HG03135 (cell line): ENCODE data around the gene DSG1.
A peak's percentile ranks its signal among the peaks of the same experiment; 100 is the strongest.
"Not testable (repeated sequence)": the region's sequence is repeated elsewhere in the genome, so short reads cannot be mapped to it uniquely, and the experiment has no call there.

Experiments used
- ATAC-seq: cut with Tn5 transposase; IDR thresholded peaks from one replicate; pipeline ENCODE4 v1.9.1; 2021; ENCODE audit warnings: mild to moderate bottlenecking, moderate library complexity; ENCODE audit not compliant: unreplicated experiment

DSG1 gene

DNA sequence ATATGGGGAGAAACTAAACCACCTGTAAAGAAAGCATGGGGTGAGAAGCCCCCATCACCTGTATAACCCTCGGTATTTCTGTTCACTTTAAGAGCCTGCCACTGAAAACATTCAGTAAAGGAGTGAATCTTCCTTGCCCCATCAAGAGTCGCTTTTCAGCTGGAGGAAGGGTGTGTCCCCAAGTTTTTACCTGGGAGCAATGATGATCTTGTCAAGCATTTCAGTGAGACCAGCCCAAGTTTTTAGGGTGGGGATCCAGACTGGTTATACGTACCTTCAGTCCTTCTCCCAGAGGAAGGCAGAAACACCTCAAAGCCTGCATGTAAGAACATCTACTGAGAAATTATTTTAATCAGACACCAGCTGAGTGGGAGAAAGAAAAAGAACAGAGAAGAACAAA, at the start of gene DSG1:
TSS of gene DSG1 (plus strand) at position 301 of the 400 bp plus-strand sequence. CDS start 141 bp downstream, outside the sequence.
- ATAC-seq, result no peak

DNA sequence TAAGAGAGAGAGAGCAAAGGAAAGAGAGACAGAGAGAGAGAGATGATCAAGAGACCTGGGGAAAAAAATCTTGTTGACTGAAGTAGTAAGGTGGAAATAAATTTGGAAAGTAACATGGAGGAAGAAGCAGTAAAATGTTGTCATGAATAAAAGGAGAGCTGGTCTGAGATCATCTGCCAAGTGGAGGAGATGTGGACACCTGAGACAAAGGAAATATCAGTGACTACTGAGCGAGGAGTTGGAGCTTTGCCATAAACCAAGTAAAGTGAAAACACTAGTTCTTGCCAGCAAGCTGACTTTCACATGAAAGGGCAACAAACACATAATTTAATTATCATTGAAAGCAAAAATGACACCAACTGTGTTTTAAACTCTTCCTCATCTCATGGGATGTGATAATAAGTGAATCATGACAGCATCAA, 49.0 kb upstream of the DSG1 start:
- ATAC-seq, result peak; percentile 44

DNA sequence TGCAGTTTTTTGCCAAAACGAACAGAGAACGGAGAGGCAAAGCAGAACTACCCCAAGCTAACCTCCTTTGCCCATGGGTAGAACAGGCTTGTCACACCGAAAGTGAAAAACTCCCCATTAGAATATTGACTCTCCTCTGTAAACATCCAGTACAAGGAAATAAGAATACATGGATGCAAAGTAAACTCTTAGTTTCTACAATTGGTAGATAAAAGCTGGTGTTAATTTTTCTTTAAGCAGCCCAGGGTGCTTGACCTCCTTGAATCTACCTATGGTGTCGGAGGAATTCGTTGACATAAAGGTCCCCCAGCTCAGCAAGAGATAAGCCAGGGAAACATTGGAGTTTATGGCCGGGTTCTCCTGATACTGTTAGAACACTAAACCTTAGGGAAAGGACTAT, 48.4 kb upstream of the DSG1 start:
- no peak for ATAC-seq

DNA sequence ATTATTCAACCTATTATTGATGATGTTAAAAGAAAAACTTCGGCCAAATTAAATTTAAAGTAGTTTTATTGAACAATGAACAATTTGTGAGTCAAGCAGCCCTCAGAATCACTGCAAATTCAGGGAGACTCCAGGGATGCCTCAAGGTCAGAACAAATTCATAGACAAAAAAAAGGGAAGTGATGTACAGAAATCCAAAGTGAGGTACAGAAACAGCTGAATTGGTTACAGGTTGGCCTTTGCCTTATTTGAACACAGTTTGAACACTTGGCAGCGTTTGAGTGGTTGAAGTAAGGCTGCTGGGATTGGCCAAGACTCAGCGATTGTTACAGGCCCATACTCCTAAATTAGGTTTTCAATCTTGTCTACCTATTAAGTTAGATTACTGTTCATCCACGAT, 47.4 kb upstream of the DSG1 start:
- ATAC-seq, result no peak

DNA sequence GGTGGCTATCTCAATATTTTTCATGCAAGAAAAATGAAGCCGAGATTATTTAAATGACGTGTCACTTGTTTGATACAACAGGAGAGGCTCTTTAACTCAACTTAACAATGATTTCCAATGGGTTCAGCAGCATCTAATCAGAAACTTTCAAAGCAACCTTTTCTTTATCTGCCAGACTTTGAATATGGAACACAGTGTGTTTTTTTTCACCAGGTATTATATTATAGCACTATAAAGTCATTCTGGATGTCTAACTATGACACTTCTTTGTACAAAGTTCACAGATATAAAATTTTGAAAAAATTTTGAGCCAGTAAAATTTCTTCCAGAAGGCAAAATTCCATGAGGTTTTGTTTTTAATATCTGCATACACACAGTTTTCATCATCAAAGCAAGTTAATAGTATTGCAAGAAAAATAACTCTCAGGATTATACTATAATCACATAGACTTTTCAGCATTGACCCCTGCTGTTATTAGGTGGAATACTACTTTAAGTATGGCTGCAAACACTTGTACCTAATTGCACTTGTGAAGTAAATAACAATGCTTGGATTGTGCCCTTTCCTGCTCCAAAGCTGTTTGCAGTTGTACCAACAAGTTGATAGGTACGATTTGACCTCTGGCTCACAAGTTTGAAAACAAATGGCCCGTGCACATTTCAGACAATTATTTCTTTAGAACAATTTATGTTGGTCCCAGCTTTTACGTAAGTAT, 44.0 kb upstream of the DSG1 start:
- no peak for ATAC-seq

DNA sequence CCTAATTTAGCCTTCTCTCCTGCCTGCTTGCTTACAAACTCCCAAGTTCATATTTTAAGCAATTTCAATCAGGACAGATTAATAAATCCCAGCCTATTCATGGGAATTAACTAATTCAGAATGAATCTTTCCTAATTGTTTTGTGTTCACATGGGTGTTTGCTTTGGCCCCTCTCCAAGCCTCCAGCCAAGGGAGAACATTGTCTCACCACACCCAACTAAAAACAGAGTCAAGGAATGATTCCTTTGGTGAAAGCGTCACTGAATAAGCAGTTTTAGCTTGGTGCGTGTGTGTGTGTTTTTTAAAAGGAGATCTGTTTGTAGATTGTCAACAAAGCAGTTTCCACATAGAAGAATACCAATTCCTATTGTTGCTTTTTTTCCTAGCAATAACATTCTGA, 43.0 kb upstream of the DSG1 start:
- ATAC-seq, result no peak

DNA sequence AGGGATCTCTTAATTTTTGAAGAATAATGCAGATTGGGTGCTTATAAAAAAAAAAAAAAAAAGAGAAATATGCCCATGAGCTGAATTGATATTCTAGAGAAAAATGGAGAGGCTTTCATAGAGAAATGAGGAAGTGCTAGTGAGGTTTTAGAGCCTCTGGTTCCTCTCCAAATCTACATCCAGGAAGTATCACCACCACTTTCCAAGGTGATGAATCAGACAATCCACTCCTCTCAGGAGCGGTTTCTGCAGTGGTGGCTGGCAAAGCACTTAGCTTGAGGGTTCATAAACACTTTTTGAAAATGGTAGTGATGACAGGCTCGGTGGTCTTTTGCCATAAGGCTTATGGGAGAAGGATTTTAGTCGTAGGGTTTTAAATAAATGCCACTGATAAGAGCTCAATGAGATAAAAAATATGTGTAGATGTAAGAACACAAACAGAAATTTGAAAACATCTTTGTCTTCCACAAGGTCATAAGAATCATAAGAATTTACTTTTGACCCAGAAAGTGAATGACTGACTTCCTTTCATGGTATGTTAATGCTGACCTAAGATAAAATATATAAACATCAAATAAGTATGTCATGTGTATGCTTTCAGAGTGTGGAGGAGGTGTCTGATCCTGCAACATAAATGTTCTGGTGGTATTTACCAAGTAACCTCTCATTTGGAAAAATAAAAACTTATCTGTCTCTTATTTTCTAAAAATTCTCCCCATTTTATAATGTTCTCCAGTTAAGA, 42.1 kb upstream of the DSG1 start:
- no peak for ATAC-seq

DNA sequence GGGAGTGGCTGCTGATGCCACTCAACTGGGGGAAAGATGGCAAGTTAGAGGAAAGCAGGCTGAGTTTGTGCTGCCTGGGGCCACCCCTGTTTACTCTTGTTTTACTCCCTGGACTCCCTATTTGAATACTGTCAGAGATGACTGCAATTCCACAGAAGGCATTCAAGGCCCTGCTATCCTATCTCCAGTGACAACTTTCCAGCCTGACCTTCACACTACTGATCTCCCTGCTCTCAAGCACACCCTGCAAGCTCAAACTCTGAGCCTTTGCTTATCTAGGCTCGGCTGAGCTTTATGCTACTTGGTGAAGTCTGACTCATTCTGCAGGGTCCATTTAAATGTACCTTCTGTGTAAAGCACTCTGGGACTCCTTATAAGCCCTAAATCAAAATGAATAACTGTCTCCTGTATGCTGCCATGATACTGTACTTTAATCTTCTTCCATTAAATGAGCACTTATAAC, 39.3 kb upstream of the DSG1 start:
- ATAC-seq, result no peak

DNA sequence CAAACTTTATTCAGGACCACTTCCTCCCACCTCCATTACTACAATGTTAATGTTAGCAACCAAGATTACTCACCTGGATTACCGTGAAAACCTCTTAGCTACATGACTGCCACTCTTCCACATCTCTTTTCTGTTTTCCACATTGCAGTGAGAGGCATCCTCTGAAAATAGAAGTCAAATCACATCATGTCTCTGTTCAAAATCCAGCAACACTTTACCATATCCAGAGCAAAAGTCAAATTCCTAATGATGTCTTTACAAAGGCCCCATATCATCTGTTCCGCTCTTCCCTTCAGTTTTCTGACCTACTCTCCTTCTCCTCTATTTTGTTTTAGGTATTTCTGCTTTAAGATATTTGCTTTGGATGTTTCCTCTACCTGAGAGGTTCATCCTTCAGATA, 37.5 kb upstream of the DSG1 start:
- no peak for ATAC-seq

DNA sequence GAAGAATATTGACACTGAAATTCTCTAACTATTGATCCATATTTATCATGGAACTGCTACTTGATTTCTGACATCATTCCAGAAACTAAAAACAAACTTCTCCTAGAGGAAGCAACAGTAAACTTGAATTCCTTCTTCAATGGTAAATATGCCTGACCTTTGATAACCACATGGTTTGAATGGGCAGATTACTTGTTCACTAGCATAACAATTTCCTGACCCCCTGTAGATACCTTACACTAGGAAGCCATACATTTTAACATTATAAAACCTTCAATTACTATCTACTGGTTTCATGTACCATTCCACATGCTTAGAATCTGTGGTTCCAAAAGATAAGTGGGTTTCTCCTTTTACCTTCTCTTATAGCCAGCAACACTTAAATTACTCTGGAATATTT, 36.5 kb upstream of the DSG1 start:
- no peak for ATAC-seq

DNA sequence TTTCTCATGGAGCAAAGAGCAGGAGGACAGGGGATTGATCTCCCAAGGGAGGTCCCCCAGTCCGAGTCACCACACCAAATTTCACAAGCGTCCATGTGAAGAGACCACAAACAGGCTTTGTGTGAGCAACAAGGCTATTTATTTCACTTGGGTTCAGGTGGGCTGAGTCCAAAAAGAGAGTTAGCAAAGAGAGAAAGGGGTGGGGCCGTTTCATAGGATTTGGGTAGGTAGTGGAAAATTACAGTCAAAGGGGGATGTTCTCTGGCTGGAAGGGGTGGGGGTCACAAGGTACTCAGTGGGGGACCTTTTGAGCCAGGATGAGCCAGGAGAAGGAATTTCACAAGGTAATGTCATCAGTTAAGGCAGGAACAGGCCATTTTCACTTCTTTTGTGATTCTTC, 28.5 kb upstream of the DSG1 start:
- not testable (repeated sequence) for ATAC-seq

DNA sequence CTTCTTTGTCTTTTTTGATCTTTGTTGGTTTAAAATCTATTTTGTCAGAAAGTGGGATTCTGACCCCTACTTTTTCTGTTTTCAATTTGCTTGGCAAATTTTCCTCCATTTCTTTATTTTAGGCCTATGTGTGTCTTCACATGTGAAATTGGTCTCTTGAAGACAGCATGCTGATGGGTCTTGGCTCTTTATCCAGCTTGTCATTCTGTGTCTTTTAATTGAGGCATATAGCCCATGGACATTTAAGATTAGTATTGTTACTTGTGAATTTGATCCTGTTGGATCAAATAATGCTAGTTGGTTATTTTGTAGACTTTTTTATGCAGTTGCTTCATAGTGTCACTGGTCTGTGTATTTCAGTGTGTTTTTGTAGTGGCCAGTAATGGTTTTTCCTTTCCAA, 26.3 kb upstream of the DSG1 start:
- no peak for ATAC-seq

DNA sequence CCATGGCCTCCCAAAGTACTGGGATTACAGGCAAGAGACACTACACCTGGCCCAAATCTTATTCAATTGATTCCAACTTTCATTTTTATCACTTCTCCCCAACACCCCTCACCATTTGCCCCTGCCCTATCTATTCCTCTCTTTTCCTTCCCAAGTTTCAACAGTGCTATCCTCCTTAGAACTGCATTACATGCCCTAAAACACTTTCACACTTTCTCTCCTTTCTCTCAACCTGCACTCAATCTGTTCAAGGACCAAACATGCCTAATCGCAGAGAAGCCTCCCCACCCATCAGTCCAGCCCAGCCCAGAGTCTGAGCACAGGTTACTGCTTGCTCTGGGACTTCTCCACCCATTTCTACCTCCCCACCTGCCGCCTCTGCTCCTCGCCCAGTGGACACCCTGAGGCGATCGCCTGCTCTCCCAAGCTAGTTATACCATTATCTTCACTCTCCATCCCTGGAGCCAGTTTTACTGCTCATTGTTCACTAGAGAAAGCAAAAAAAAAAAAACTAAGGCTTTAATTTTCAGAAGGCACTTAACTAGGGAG, 23.7 kb upstream of the DSG1 start:
- ATAC-seq, result no peak

DNA sequence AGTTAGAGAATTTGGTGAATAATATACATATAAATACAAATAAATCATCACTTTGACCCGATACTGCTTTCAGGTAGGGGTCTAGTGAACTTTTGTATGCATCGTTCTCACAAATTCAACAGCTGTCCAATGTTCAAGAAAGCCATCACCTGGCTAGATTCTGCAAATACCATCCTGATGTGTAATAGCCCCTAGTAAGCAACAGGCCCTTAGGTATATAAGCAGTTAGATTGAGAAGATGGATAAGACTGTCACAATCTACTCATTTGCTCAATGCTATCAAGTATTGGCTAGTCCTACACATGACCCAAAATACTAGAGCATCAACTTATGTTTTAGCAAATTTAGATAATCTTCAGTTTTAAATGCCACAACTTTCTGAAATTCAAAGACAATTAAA, 20.7 kb upstream of the DSG1 start:
- no peak for ATAC-seq

DNA sequence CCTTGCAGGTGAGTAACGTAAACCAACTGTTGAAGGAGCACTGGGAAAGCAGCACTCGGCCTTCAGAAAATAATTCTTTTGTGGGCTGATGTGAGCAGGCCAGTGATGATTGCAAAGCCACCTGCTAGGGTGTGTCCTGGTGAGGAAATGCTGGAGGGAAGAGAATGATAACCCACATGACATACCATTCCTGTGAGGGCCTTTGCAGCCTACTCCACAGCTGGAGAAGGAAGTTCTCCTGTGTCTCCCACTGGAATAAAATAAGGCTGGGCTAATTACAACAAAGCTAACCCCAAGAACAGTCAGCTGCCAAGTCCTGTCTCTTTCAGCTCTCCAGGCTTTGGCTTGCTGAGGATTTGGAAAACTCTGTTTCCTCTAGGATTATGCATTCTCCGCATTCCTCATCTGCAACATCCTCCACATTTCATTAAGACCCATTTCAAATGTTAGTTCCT, 16.7 kb upstream of the DSG1 start:
- ATAC-seq, result no peak

DNA sequence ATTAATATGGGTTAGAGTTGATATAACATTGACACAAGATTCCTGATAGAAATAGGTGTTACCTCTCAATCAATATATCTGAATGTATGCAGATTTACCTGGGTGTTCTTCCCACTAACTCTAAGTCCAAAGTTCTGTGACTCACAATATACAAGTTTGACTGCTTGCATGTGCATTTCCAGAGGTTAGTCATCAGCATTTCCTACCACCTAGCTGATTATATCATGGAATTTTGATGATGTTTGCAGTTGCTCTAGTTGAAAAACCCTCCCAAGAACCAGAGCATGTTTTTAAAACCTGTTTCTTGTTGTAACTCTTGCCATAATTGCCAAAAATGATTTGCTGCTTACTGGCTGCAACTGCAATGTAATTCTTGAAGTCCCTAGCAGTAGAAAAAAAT, 15.0 kb upstream of the DSG1 start:
- ATAC-seq, result no peak

DNA sequence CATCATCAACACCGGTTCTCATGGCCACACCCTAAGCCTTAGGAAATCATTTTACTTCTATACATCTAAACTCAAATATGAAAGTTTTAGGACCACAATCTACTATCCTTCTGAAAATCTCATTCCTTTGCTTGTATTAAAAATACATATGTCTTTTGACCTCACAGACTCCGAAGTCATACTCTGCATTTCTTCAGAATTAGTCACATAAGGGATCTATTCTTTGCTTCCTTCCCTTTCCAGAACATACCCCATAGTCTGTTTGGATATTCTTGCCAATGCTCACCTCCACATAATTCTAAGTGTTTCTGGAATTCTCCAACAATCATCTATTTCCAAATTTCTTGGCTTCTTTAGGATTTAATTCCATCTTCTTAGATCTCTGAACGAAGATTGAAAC, 14.2 kb upstream of the DSG1 start:
- ATAC-seq, result no peak

DNA sequence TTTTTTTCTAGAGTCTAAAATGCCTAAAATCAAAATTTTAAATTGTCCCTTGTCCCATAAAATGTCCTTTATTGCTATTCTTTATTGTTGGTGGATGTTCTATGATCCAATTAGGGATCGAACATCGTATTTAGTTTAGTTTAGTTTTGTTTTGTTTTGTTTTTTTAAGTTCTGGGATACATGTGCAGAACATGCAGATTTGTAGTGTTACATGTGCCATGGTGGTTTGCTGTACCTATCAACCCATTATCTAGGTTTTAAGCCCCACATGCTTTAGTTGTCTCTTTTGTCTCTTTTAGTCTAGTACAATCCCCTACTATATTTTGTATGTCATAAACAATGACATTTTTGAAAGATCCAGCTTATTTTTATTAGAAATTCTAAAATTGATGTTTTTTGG, 8.8 kb upstream of the DSG1 start:
- no peak for ATAC-seq

DNA sequence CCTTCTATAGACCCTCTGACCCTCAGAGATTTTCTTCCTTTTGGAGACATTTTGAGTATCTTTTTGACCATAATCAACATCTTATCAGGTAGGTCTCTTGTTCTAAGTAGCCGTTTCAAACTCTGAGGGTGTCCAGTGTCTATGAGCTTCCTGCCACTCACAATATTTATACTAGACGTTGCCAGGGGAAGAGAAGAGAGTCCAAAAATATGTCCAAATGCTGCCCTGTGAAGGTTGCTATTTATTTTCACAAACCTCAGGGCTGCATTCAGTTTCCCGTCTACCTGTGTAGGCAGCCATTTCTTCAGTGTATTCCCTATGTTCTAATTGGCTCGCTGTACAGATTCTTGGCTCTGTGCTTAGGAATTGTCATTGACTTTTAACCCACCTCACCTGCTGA, 986 bp upstream of the DSG1 start:
- ATAC-seq, result no peak

DNA sequence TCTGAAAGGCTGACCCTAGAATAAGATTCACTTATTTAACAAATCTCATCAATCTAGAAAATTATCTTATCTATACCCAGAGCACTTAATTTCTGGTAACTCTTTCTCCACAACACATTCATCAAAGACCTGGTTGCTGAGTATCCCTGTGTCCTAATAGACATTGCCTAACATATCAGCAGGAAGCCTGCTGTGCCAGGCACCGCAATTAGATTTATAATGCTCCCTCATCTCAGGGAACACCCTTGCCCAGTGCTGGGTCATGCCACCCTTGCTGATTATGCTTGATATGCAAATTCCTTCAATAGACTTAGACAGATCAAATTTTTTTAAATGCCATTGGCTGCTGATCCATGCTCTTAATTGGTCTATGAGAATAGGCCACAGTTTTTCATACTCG, 3.8 kb downstream of the DSG1 start:
- no peak for ATAC-seq

DNA sequence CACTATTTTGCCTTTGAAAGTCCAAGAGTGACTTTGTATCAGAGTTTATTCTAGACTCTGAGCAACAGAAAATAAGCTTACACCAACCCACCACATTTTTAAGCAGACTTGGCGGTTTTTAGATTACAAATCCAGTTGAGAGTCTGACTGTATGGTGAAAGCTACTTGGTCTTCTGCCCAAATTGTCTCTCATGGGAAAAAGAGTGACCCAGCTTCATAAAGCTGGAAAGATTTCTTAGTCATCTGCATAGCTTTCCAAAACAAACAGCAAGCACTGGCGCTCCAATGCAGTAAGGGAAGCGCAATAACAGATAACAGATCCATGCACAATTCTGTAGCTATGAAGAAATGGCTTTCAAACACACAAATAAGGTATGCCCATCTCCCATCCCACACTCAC, 7.1 kb downstream of the DSG1 start:
- ATAC-seq, result no peak

DNA sequence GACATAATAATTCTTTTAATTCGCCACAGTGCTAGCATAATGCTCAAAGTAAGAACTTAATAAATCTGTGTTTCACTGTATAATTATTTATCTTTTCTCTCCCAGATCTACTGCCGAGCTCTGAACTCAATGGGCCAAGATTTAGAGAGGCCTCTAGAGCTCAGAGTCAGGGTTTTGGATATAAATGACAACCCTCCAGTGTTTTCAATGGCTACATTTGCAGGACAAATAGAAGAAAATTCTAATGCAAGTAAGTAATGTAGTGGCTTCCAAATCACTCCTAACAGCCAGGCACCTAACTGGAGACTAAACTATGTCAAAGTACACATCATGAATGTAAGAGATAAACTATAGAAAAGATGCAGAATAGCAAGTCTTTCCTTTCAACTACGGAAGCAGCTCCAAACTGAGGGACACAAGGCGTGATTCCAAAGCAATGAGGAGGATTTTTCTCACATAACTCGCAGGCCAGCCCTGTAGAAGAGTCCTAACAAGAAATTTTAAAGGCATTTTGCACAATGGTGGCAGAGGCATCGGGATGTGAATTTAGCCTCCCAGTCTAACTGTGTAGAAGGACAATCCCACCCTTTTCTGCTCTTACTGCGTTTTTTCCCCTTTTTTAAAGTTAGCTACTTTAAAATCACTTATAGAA, 12.0 kb downstream of the DSG1 start:
- no peak for ATAC-seq
